GM12891 (cell line): ENCODE results near the gene RMDN2.

Source experiments
- DNase-seq: peaks from one replicate; pipeline ENCODE4 v3.0.0; 2011; ENCODE audit warnings: low spot score; ENCODE audit not compliant: insufficient read length
- FAIRE-seq: peaks from 2 replicates; lab custom pipeline; 2011; peaks lifted over from hg19 to GRCh38; lab: Jason Lieb, UNC
- PAX5 ChIP-seq: IDR thresholded peaks from 2 replicates; pipeline ENCODE4 v1.6.1; 2011; ENCODE audit warnings: low read length, moderate library complexity, mild to moderate bottlenecking; ENCODE audit not compliant: insufficient read depth, severe bottlenecking
- POLR2A ChIP-seq: IDR thresholded peaks from 2 replicates; pipeline ENCODE4 v1.6.1; 2011; ENCODE audit warnings: low read depth, low read length, control low read depth
- POLR2AphosphoS5 ChIP-seq: IDR thresholded peaks from 2 replicates; pipeline ENCODE4 v1.6.1; 2011; ENCODE audit warnings: low read depth, low read length, control low read depth
- POU2F2 ChIP-seq: IDR thresholded peaks from 2 replicates; pipeline ENCODE4 v1.6.1; 2011; ENCODE audit warnings: low read depth, mild to moderate bottlenecking, control low read depth, low read length, moderate library complexity
- SPI1 ChIP-seq: IDR thresholded peaks from 2 replicates; pipeline ENCODE4 v1.6.1; 2011; ENCODE audit warnings: low read depth, low read length, control low read depth
- TAF1 ChIP-seq: IDR thresholded peaks from 2 replicates; pipeline ENCODE4 v1.6.1; 2011; ENCODE audit warnings: low read depth, low read length, control low read depth

Gene RMDN2

DNA sequence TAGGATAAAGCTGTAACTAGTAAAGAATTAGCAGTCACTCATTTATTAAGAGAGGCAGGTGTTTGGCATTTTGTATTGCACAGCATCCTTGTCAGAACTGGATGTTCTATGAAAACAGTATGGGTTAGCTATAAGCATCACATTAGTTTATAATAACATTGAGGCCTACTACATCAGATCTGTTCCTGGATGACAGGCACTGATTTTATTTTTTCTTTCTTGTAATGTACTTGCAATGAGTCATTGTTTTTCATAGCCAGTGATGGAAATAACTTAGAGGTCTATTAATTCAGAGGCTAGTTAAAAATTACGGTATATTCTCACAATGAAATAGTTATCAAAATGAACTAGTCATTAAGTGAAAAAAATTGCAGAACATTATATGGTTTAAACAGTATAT is 13.0 kb upstream of the RMDN2 start:
- no peak for FAIRE-seq
- TF ChIP-seq TAF1 = no peak
- TF ChIP-seq POLR2A = no peak
- TF ChIP-seq POLR2AphosphoS5 = no peak
- no peak for TF ChIP-seq POU2F2
- TF ChIP-seq PAX5 = no peak
- TF ChIP-seq SPI1 = no peak
- DNase-seq = no peak

DNA sequence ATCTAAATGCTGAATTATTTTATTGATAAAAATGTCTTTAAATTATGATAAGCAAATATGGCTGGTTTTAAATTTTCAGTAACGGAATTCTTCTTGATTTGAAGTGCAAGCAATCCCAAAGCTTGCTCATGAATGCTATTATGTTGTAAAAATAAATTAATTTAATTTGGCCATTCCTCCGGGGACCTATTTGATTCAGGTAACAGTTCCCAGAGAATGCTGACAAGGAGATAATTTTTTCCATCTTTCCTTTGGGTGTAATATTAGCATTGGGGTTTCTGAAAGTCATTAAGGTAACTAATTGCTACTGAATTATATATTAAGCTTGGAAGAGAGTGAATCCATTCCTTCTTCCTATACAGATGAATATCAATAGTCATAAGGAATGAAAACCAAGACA is 12.5 kb upstream of the RMDN2 start:
- TF ChIP-seq TAF1 = no peak
- TF ChIP-seq POLR2A = no peak
- TF ChIP-seq POLR2AphosphoS5 = no peak
- TF ChIP-seq SPI1 = no peak
- TF ChIP-seq PAX5 = no peak
- no peak for TF ChIP-seq POU2F2
- no peak for FAIRE-seq
- DNase-seq = no peak

DNA sequence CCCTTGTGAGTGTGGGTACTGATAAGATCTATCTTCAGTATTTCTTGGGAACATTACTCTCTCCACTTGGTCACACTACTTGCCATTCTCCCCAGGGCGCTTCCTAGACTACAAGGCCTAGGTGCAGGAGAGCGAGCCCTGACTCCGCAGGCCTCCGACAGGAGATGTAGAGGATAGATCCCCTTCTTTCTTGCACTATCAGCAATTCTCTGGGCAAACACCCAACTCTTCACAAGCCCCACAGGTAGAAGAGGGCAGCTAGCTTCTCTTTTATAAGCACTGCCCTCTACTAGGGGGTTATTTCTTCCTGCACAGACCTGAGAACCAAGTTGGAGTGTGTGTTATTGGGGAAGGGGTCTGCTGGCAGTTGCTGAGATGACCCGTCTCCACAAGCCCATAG is 10.7 kb upstream of the RMDN2 start:
- no peak for FAIRE-seq
- DNase-seq = no peak
- TF ChIP-seq POU2F2 (no peak), SPI1 (no peak), PAX5 (no peak), POLR2AphosphoS5 (no peak), TAF1 (no peak), POLR2A (no peak)

DNA sequence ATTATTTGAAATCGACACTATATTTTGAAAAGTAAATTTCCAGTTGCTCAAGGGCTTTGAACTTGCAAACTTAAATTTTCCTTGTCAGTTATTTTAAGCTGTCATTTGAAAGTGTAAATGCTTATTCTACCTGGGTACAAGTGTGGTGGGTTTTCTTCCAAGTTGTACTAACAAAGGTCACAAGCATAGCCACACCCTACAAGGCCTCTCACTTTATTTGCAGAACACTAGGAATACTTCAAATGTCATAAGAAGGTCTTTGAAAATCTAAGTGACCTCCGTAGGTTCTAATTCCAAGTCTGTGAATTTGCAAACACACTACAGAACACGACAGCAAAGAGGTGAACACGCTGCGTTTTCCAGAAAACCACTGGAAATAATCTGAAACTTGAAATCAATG is 9.3 kb upstream of the RMDN2 start:
- FAIRE-seq = no peak
- no peak for DNase-seq
- no peak for TF ChIP-seq TAF1
- TF ChIP-seq POLR2AphosphoS5 = no peak
- TF ChIP-seq PAX5 = no peak
- no peak for TF ChIP-seq POU2F2
- no peak for TF ChIP-seq POLR2A
- no peak for TF ChIP-seq SPI1

DNA sequence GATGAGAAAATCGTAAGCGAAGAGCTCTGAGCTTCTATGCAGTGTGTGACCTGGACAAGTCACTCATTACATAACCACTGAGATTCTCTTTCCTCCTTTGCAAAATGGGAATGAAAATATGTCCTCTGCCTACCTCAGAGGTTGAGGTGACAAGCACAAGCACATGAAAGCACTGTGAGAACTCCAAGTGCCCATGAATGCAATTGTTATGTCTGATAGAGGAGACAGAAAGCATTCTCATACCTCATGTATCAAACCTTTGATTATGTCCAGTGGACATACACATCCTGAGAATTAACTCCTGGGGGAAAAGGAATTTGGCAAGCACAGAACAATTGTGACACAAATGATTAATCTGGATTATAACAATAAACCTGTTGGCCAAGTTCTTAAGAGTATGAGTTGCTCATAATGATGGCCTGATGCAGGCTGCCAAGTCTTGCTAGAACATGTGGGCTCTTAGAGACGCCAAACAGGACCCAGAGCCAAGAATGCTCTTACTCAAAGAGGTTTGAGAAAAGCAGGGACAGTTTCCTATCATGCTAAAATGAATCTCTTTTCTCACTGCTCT is 8.5 kb upstream of the RMDN2 start:
- no peak for DNase-seq
- no peak for FAIRE-seq
- TF ChIP-seq PAX5 (no peak), POLR2AphosphoS5 (no peak), POLR2A (no peak), SPI1 (no peak), POU2F2 (no peak), TAF1 (no peak)

DNA sequence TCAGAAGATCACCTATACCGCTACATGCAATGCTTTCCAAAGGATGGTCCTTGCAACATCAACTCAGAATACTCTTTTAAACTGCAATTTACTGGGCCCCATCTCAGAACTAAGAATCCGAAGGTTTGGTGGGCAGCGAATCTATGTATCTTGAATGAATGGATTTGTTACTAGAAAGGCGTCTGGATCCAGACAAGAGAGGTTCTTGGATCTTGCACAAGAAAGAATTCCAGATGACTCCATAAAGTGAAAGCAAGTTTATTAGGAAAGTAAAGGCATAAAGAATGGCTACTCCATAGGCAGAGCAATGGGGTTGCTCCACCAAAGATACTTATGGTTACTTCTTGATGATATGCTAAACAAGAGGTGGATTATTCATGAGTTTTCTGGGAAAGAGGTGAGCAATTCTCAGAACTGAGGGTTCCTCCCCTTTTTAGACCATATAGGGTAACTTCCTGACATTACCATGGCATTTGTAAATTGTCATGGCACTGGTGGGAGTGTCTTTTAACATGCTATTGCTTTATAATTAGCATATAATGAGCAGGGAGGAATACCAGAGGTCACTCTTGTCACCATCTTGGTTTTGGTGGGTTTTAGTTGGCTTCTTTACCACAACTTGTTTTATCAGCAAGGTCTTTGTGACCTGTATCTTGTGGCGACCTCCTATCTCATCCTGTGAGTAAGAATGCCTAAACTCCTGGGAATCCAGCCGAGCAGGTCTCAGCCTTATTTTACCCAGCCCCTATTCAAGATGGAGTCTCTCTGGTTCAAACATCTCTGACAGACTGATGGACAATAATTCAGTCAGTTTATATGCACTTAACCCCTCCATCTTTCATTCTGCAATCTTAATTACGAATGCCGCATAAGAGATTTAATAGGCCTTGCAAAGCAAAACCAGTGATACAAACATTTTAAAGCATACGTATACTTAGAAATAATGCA is 7.5 kb upstream of the RMDN2 start:
- no peak for DNase-seq
- FAIRE-seq = no peak
- TF ChIP-seq PAX5 (no peak), POLR2A (no peak), POU2F2 (no peak), TAF1 (no peak), POLR2AphosphoS5 (no peak), SPI1 (no peak)

DNA sequence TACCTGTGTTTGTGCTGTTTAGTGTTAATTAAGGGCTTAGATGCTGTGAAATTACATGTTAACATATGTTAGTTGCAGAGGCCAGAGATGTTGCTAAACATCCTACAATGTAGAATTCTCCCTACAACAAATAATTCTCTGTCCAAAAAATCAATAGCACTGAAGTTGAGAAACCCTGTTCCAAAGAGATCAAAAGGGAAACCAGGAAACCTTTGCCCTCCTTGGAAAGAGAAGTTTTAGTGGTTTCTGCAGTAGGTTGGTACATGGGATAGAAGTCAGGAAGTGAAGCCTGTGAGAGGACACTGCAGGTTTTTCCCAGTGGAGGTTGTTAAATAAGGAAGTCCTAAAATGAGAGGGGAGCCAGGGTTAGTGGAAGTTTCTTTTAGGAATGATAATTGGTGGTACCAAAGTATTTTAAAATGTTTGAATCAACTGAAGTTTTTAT is 6.3 kb upstream of the RMDN2 start:
- DNase-seq = no peak
- no peak for FAIRE-seq

DNA sequence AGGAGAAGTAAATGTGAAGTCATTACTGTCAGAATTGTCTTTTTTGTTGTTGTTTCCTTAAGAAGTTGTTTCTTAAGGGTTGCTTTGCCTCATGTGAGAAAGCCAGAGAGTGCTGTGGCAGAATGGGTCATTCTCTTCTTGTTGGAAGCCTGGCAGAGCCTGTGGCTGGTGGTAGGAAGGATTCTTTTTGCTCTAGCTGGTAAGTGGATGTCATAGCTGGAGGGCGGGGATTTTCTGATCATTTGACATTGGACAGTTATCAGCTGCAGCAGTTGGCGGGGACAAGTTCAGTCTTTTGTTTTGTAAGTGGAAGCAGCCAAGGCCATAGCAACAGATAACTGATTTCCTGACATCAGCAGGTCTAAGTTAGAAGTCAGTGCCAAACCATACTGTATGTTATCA is 5.5 kb upstream of the RMDN2 start:
- DNase-seq = no peak
- no peak for TF ChIP-seq POU2F2
- no peak for TF ChIP-seq PAX5
- no peak for TF ChIP-seq TAF1
- TF ChIP-seq SPI1 = no peak
- no peak for TF ChIP-seq POLR2AphosphoS5
- TF ChIP-seq POLR2A = no peak
- no peak for FAIRE-seq

More for the DNA sequence above, 6.3 kb upstream of the RMDN2 start:
- TF ChIP-seq POLR2AphosphoS5 = no peak
- no peak for TF ChIP-seq POLR2A
- no peak for TF ChIP-seq POU2F2

DNA sequence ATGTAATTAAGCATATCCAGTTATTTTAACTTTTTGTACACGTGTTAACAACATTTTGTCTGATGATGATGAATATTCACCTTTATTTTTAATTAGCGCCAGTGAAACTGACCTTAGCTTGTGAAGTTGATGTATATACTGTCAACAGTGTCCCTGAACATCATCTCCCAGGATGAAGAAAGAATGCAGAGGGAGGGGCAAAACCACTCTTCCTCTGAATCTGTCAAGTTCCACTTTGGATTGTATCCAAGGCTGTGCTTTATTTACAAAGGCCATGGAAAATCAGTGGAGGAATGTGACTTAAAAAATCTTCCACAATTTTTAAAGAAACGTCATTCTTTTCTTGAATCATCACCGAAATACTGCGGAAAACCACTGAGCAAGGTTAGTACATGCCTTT is 4.5 kb upstream of the RMDN2 start:
- TF ChIP-seq PAX5 = no peak
- no peak for TF ChIP-seq POLR2AphosphoS5
- no peak for TF ChIP-seq POLR2A
- TF ChIP-seq SPI1 = no peak
- TF ChIP-seq TAF1 = no peak
- no peak for TF ChIP-seq POU2F2
- no peak for DNase-seq
- no peak for FAIRE-seq

DNA sequence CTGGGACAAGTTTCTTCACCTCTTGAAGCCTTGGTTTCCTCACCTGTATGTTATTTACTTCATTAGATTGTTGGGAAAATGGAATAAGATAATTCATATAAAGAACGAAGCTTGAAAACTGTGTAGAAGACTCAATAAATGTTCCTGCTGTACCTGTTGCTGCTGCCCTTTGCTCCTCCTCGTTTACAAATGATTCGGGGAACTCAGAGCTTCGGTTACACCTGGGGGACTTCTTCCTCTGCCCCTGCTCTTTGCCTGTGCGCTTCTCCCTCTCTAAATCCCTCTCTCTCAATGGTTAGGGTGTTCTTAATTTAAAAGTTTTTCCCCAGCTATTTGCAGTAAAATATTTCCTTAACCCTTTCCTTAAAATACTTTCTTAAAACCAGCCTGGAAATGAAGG is 3.3 kb upstream of the RMDN2 start:
- no peak for FAIRE-seq

More for the DNA sequence above, 3.3 kb upstream of the RMDN2 start:
- no peak for DNase-seq
- no peak for TF ChIP-seq PAX5
- TF ChIP-seq POLR2AphosphoS5 = no peak
- TF ChIP-seq SPI1 = no peak
- TF ChIP-seq POLR2A = no peak
- no peak for TF ChIP-seq TAF1
- TF ChIP-seq POU2F2 = no peak
